ENCODE measurements around the gene SH3RF2. TPM values are rescaled to one million over a fixed set of nuclear protein-coding genes. Genes with fewer than 3 reads are reported as not detected.

SH3RF2 gene
- total RNA-seq, 1 experiment from 2014 or later = not detected

DNA sequence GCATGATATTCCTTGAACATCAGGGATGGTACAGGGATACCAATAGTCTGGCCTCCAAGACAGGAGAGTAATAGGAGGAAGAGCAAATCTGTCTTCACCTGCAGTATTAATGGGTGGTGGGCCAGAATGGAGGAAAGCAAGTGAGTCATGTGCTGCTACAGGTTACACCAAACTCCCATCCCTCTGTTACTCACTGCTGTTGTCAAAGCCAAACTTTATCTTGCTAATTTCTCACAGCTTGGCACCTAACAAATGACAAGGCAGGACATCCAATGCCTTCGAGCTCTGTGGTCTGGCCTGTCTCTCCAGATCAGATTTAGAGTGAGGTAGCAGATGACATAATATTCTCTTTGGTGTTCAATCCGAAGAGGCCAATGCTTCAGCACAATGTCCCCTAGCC lies 142.2 kb downstream of the SH3RF2 start:
- no peaks in the 10 kb centered on the region for H3K36me3 ChIP-seq (ENCODE audit: insufficient read depth, low read length)
- H3K27me3 ChIP-seq (ENCODE audit: low read length) = no peaks in the 10 kb centered on the region
- H3K9me3 ChIP-seq (ENCODE audit: low read length) = no peaks in the 10 kb centered on the region
- DNase-seq = no peak
- H3K4me2 ChIP-seq (ENCODE audit: low read depth, low read length, poor library complexity, severe bottlenecking) = no peak overlapping the region
- no peak overlapping the region for H2AFZ ChIP-seq (ENCODE audit: low read length)
- H3K4me1 ChIP-seq (ENCODE audit: low read length) = peaks cover 12% of the 10 kb centered on the region
- H3K9me2 ChIP-seq (replicated peaks; ENCODE audit: insufficient read depth, low read length) = no peaks in the 10 kb centered on the region
- no peak overlapping the region for H3K4me3 ChIP-seq (ENCODE audit: low read length)
- H3K9ac ChIP-seq (ENCODE audit: low read length) = no peak overlapping the region
- no peaks in the 10 kb centered on the region for H3K79me2 ChIP-seq (ENCODE audit: low read length)
- no peaks in the 10 kb centered on the region for H4K20me1 ChIP-seq (ENCODE audit: insufficient read depth, low read depth, low read length)
- no peak overlapping the region for H3K27ac ChIP-seq (ENCODE audit: low read length)

DNA sequence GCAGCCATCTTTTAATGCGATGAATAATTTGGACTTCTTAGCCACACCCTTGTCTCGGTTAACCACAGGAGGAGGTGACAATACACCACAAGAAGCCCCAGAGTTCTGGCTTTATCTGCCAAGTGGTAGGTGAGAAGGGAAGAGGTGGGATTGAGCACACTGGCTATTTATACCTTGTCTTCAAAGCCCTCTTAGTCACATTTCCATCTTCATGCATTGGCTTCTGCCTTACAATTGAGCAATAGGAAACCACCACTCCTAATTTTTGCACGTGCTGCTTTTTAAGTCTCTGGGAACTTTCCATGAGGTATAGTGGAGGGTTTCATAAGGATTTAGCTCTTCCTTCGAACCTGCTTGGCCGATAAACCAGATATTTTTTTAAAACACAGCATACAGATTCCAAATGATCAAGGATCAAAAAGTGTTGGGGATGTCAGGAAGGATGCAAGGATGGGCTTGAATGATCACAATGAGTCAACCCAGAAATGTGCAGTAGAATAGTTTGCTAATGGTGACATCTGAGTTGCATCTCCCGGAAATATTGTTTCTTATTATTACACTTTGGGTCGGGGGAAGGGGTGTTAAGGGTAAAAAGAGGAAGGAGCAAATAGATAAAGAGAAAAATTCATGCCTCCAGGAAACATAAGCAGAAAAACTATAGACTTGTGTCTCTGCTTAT lies 143.5 kb downstream of the SH3RF2 start:
- Histone ChIP-seq H3K9me2 (replicated peaks; ENCODE audit: insufficient read depth, low read length) (no peaks in the 10 kb centered on the region), H3K9ac (ENCODE audit: low read length) (no peak overlapping the region), H3K9me3 (ENCODE audit: low read length) (no peaks in the 10 kb centered on the region), H3K4me2 (ENCODE audit: low read depth, low read length, poor library complexity, severe bottlenecking) (no peak overlapping the region), H3K4me1 (ENCODE audit: low read length) (peaks cover 12% of the 10 kb centered on the region), H4K20me1 (ENCODE audit: insufficient read depth, low read depth, low read length) (no peaks in the 10 kb centered on the region), H3K79me2 (ENCODE audit: low read length) (no peaks in the 10 kb centered on the region), H3K36me3 (ENCODE audit: insufficient read depth, low read length) (no peaks in the 10 kb centered on the region), H3K27ac (ENCODE audit: low read length) (no peak overlapping the region), H3K4me3 (ENCODE audit: low read length) (no peak overlapping the region), H2AFZ (ENCODE audit: low read length) (no peak overlapping the region), H3K27me3 (ENCODE audit: low read length) (no peaks in the 10 kb centered on the region)
- DNase-seq = no peak

DNA sequence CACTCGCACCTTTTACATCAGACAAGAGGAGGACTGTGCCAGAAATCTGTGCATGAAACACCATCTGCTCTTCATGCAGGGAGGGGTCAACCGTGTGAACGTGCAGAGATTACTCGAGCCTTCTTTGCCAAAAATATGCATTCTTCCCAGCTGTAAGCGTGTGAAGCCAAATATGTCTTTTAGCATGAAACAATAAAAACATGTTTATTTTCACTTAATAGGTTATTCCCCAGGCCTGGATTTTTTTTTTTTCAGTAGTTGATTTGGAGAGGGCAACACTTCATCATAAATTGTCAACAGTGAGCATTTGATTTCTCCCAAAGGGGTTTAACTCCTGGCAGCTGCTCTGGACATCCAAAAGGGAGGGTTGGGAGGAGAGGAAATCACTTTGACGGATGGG lies 145.2 kb downstream of the SH3RF2 start:
- no peak overlapping the region for H3K4me2 ChIP-seq (ENCODE audit: low read depth, low read length, poor library complexity, severe bottlenecking)
- H3K9ac ChIP-seq (ENCODE audit: low read length) = no peak overlapping the region
- no peaks in the 10 kb centered on the region for H3K27me3 ChIP-seq (ENCODE audit: low read length)
- H3K79me2 ChIP-seq (ENCODE audit: low read length) = no peaks in the 10 kb centered on the region
- H3K27ac ChIP-seq (ENCODE audit: low read length) = no peak overlapping the region
- H3K36me3 ChIP-seq (ENCODE audit: insufficient read depth, low read length) = no peaks in the 10 kb centered on the region
- no peak overlapping the region for H2AFZ ChIP-seq (ENCODE audit: low read length)
- H3K9me3 ChIP-seq (ENCODE audit: low read length) = no peaks in the 10 kb centered on the region
- H3K9me2 ChIP-seq (replicated peaks; ENCODE audit: insufficient read depth, low read length) = no peaks in the 10 kb centered on the region
- H3K4me3 ChIP-seq (ENCODE audit: low read length) = no peak overlapping the region
- DNase-seq = no peak
- peaks cover 6% of the 10 kb centered on the region for H3K4me1 ChIP-seq (ENCODE audit: low read length)
- H4K20me1 ChIP-seq (ENCODE audit: insufficient read depth, low read depth, low read length) = no peaks in the 10 kb centered on the region

DNA sequence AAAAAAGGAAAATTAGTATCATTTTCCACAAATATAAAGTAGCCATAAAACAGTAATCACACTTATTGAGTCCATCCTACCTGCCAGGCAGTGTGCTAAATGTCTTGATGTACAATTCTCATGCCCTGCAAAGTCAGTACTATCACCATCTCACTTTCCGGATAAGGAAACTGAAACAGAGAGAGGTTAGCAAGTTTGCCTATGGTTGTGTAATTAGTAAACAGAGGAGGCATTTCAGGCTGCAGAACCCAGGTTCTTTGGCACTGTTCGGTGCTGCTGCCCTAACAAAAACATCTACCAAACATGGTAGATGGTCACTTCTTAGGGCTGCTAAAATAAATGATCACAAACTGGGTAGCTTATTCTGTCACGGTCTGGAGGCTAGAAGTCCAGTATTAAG lies 146.4 kb downstream of the SH3RF2 start:
- H3K9me3 ChIP-seq (ENCODE audit: low read length) = no peaks in the 10 kb centered on the region
- no peaks in the 10 kb centered on the region for H3K27me3 ChIP-seq (ENCODE audit: low read length)
- H3K4me1 ChIP-seq (ENCODE audit: low read length) = no peaks in the 10 kb centered on the region
- H3K27ac ChIP-seq (ENCODE audit: low read length) = no peak overlapping the region
- H3K4me3 ChIP-seq (ENCODE audit: low read length) = no peak overlapping the region
- no peak overlapping the region for H3K9ac ChIP-seq (ENCODE audit: low read length)
- H3K79me2 ChIP-seq (ENCODE audit: low read length) = no peaks in the 10 kb centered on the region
- H3K36me3 ChIP-seq (ENCODE audit: insufficient read depth, low read length) = no peaks in the 10 kb centered on the region
- H3K4me2 ChIP-seq (ENCODE audit: low read depth, low read length, poor library complexity, severe bottlenecking) = no peak overlapping the region
- no peak overlapping the region for H2AFZ ChIP-seq (ENCODE audit: low read length)
- H4K20me1 ChIP-seq (ENCODE audit: insufficient read depth, low read depth, low read length) = no peaks in the 10 kb centered on the region
- H3K9me2 ChIP-seq (replicated peaks; ENCODE audit: insufficient read depth, low read length) = no peaks in the 10 kb centered on the region
- no peak for DNase-seq

DNA sequence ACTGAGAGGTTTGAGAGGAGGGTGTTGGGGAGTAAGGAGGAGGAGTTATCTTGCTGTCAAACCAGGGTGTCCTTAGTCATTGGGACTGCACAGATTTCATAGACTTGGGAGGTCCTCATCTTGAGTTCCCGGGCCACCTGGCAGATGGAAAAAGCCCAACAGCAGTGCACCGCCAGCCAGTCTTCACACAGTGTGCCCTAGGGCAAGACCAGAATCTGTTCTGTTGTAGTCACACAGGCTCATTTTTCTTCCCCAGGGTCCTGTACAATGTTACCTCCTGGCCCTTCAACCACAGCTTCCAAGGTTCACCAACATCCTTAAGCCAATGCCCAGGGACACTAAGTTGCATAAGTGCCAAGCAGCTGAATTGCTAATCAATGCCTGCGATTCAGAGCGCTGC lies 148.0 kb downstream of the SH3RF2 start:
- no peaks in the 10 kb centered on the region for H3K27me3 ChIP-seq (ENCODE audit: low read length)
- no peaks in the 10 kb centered on the region for H3K36me3 ChIP-seq (ENCODE audit: insufficient read depth, low read length)
- no peaks in the 10 kb centered on the region for H3K9me2 ChIP-seq (replicated peaks; ENCODE audit: insufficient read depth, low read length)
- no peak overlapping the region for H3K4me3 ChIP-seq (ENCODE audit: low read length)
- no peak overlapping the region for H3K27ac ChIP-seq (ENCODE audit: low read length)
- H3K79me2 ChIP-seq (ENCODE audit: low read length) = no peaks in the 10 kb centered on the region
- DNase-seq = no peak
- no peak overlapping the region for H3K9ac ChIP-seq (ENCODE audit: low read length)
- H3K9me3 ChIP-seq (ENCODE audit: low read length) = no peaks in the 10 kb centered on the region
- no peak overlapping the region for H3K4me2 ChIP-seq (ENCODE audit: low read depth, low read length, poor library complexity, severe bottlenecking)
- no peak overlapping the region for H2AFZ ChIP-seq (ENCODE audit: low read length)
- no peaks in the 10 kb centered on the region for H4K20me1 ChIP-seq (ENCODE audit: insufficient read depth, low read depth, low read length)
- no peaks in the 10 kb centered on the region for H3K4me1 ChIP-seq (ENCODE audit: low read length)

DNA sequence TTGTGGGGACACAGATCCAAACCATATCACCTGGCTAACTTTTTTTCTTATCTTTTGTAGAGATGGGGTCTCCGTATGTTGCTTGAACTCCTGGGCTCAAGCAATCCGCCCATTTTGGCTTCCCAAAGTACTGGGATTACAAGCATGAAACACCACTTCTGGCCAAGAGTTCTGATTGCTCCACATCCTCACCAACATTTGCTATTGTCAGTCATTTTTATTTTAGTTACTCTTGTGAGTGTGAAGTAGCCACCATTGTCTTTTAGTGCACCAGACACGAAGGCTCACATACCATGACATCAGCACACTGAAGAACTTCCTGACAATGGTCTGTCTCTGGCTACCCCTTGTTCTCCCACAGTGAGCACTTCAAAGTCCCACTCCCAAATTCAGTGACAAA lies 151.7 kb downstream of the SH3RF2 start:
- Histone ChIP-seq H3K9me2 (replicated peaks; ENCODE audit: insufficient read depth, low read length) (no peaks in the 10 kb centered on the region), H4K20me1 (ENCODE audit: insufficient read depth, low read depth, low read length) (no peaks in the 10 kb centered on the region), H3K79me2 (ENCODE audit: low read length) (no peaks in the 10 kb centered on the region), H3K36me3 (ENCODE audit: insufficient read depth, low read length) (no peaks in the 10 kb centered on the region), H3K9ac (ENCODE audit: low read length) (no peak overlapping the region), H3K27me3 (ENCODE audit: low read length) (no peaks in the 10 kb centered on the region), H3K4me1 (ENCODE audit: low read length) (peaks cover 6% of the 10 kb centered on the region), H3K27ac (ENCODE audit: low read length) (no peak overlapping the region), H3K4me3 (ENCODE audit: low read length) (no peak overlapping the region), H3K9me3 (ENCODE audit: low read length) (no peaks in the 10 kb centered on the region), H3K4me2 (ENCODE audit: low read depth, low read length, poor library complexity, severe bottlenecking) (no peak overlapping the region), H2AFZ (ENCODE audit: low read length) (no peak overlapping the region)
- DNase-seq = no peak

DNA sequence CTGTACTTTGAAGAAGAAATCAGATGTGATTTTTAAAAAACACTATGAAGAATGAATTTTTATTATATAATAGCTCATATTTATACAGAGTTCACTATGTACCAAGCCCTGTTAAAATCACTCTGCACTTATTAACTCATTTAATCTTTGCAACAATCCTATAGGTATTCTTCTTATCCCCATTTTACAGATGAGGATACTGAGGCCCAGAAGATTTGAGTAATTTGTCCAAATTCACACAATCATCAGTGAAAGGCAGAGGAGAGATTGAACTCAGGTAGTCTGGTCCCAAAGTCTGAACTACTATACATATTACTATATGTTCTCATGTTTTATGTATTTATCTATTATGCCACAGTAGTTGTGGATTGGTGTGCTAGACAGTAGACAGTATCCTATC lies 152.9 kb downstream of the SH3RF2 start:
- peaks cover 6% of the 10 kb centered on the region for H3K4me1 ChIP-seq (ENCODE audit: low read length)
- H3K27ac ChIP-seq (ENCODE audit: low read length) = no peak overlapping the region
- no peak overlapping the region for H2AFZ ChIP-seq (ENCODE audit: low read length)
- H4K20me1 ChIP-seq (ENCODE audit: insufficient read depth, low read depth, low read length) = no peaks in the 10 kb centered on the region
- H3K36me3 ChIP-seq (ENCODE audit: insufficient read depth, low read length) = no peaks in the 10 kb centered on the region
- no peak overlapping the region for H3K9ac ChIP-seq (ENCODE audit: low read length)
- no peaks in the 10 kb centered on the region for H3K27me3 ChIP-seq (ENCODE audit: low read length)
- no peaks in the 10 kb centered on the region for H3K9me2 ChIP-seq (replicated peaks; ENCODE audit: insufficient read depth, low read length)
- H3K4me2 ChIP-seq (ENCODE audit: low read depth, low read length, poor library complexity, severe bottlenecking) = no peak overlapping the region
- H3K4me3 ChIP-seq (ENCODE audit: low read length) = no peak overlapping the region
- DNase-seq = no peak
- H3K9me3 ChIP-seq (ENCODE audit: low read length) = no peaks in the 10 kb centered on the region
- no peaks in the 10 kb centered on the region for H3K79me2 ChIP-seq (ENCODE audit: low read length)

DNA sequence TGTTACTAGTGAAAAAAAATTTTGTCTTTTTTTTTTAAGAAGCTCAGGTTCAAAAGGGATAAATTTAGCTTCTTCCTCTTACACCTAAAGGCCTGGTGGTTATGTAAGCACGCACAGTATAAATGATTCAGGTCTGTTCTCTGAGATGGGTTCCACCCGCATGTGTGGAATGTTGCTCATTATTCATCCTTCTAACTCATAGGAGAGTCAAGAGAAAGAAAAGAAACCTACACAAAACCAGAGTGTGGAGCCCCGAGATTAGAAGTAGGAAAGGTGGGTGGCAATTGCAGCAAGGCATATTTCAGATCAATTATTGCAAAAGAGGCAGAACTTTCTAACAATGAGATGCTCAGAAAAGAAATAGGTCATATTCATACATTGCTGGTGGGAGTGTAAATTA lies 155.5 kb downstream of the SH3RF2 start:
- Histone ChIP-seq H3K4me1 (ENCODE audit: low read length) (peaks cover 6% of the 10 kb centered on the region), H2AFZ (ENCODE audit: low read length) (no peak overlapping the region), H3K9me3 (ENCODE audit: low read length) (no peaks in the 10 kb centered on the region), H3K27me3 (ENCODE audit: low read length) (no peaks in the 10 kb centered on the region), H3K4me2 (ENCODE audit: low read depth, low read length, poor library complexity, severe bottlenecking) (no peak overlapping the region), H3K36me3 (ENCODE audit: insufficient read depth, low read length) (no peaks in the 10 kb centered on the region), H4K20me1 (ENCODE audit: insufficient read depth, low read depth, low read length) (no peaks in the 10 kb centered on the region), H3K27ac (ENCODE audit: low read length) (no peak overlapping the region), H3K9me2 (replicated peaks; ENCODE audit: insufficient read depth, low read length) (no peaks in the 10 kb centered on the region), H3K9ac (ENCODE audit: low read length) (no peak overlapping the region), H3K79me2 (ENCODE audit: low read length) (no peaks in the 10 kb centered on the region), H3K4me3 (ENCODE audit: low read length) (no peak overlapping the region)
- no peak for DNase-seq
